Activated T-cell treated with anti-CD3 and anti-CD28 coated beads, Interleukin-2, amount 50 U/mL, for 1 hour (primary cell): Measurements from ENCODE around the gene INTS6.

ENCODE experiments used
- DNase-seq: peaks from one replicate; pipeline ENCODE4 v3.0.0-alpha.2; 2020

Gene INTS6

DNA sequence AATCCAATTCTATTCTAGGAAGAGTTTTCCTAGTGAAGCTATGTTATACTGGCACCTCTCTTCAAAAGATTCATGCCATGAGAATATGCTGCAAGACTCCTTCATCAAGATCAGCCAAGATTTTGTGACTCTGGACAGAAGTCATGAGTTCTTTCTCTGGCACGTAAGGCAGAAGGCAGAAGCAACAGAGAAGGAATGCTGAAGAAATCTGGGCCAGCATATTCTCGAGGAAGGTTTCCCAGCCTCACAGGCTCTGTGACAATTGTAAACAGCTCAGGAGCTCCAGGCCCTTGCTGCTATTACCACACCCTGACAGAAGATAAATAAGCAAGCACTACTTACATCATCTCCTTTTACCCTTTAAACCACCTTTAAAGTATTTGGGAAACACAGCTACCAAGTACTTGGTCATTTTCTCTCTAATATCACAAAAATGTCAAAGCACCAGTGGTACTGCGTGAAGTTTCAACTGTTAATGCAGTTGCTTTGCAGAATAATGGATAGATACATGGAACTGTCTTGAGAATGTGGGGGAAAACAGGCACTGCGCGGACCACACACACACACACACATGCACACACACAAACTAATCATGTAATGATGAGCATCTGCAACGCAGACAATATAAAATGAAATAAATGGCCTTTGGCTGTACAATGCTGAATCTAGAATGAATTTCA, 55.4 kb downstream of the INTS6 start:
- DNase-seq, result no peak

DNA sequence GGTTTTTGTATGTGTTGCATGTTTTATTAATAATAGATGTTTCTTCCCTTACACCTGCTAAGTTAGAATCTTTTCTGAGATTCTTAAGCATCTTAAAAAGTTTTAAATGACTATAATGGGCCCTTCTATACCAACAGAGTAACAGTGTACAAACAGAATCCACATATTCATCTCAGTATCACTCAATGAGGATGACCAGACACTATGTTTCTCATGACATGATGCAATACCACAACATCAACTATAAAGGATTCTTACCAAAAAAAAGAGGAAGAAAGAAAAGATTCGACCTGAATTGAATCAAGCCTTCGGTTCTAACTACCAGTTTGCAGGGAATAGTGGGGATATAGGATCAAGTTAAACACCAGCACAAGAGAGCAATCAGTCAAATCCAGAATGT, 56.5 kb downstream of the INTS6 start:
- no peak for DNase-seq

DNA sequence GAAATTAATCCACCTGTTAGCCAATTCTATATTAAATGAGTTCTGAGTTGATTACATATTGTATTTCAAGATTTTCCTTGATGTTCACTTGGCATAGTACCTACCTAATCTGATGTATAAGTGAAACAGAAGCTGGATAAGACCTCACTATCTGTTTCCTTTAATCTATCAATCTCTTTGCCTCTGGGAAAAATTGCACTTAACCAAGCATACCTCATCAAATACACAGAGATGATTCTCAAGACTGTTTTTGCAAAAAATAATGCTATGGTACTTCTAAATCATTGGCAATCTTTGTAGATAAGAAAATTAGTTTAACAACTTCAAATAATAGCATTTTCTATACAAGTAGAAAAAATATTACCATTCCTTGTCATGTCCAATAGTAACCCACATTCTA, 58.1 kb downstream of the INTS6 start:
- no peak for DNase-seq

DNA sequence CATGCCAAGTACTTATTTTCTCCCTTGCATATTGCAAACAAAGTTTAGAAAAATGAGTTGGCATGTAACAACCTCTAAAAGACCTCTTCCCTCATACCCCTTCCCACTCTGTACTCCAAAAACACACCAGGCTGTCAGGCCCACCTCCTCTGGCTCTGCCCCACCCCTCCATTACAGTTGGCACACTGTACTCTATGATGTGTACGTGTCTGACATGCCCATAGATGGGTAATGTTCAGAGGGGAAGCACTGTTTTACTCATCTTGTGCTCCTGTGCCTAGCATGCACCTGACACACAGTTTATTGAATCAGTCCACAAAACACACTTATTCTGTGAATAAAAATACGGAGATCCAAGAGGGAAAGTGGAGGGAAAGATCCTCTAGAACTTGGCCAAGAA, 67.7 kb downstream of the INTS6 start:
- no peak for DNase-seq

DNA sequence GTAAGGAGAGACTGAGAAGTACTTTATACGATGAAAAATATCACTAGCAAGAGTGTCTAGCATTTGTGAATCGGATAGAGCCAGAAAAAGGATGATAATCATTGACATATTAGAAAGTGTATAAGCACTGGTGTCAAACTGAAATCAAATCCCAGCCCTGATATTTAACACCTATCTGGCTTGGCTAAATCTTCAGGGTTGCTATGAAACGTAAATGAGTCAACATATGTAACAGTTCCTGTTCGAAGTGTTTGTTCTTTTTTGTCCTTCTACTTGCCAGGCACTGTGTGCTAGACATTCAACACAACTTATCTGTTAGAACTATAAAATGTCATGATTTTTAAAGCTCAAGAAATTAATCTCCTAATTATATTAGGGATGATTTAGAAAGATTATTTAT, 72.6 kb downstream of the INTS6 start:
- no peak for DNase-seq

GRCh38 chr13:51373451-51373850, 79.4 kb downstream of the INTS6 start:
- no peak for DNase-seq

DNA sequence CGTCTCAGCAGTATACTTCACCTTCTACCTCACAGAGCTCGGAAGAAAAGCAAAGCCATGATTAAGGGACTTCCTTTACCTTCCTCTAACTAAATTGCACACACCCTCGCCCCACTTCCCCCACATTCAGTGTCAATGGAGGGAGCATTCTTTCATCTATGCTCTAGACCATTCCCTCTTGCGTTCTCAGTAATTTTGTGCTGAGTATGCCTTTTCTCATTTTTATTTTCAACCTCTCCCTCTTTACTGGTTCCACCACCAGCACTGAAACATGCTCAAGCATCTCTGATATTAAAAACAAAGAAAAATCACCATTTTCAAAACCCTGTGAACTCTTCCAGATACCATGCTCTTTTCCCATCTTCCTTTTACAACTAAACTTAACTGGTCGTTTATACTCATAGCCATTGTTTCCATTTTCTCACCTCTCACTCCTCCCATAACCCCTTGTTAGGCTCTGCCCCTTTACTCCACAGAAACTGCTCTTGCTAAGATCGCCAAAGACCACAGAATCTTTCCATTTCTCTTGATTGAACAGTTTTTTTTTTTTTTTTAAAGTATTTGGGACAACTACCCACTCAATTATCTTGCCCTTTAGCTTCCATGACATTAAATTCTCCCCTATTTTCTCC, 81.0 kb downstream of the INTS6 start:
- no peak for DNase-seq

- no peak for DNase-seq
Observed at GRCh38 chr13:51370811-51371210, 82.0 kb downstream of the INTS6 start.

DNA sequence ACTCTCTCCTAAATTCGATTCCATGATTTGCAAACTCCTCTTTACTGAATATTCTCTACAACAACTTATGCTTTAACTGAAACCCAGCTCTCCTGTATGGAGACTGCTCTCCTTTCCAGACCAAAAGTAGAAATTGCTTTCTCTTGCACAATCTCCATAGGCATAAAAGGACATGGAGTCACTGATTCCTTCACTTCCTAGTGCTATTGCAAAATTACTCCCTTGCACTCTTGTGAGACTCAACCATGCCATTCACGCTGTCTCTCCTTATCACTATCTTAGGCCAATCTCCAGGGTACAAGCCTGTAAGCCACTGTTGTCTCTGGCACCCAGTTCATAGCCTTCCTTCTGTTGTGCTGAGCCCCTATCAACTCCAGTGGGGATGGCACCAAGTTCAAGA, 82.7 kb downstream of the INTS6 start:
- DNase-seq, result no peak

- DNase-seq, result no peak
Observed at GRCh38 chr13:51364404-51365008, 88.3 kb downstream of the INTS6 start.

- no peak for DNase-seq
Observed at GRCh38 chr13:51363625-51364024, 89.2 kb downstream of the INTS6 start.

- no peak for DNase-seq
Observed at GRCh38 chr13:51361106-51361505, 91.7 kb downstream of the INTS6 start.

DNA sequence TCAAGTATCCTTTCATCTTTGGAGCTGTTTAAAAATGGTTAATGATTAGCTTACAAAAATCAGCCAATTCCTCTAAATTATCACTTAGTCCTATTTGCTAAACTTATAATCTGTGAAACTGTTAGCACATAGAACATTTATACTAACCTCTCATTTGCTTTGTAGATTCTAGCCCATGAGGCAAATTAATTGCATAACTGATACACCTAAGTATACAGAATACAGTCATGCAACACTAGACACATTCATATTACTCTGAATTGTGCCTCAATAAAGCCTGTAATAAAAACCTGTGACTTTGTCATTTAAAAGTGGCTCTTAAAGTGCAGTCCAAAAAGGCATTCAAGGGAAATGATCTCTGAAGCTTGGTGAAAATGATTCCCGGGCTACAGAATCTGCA, 92.3 kb downstream of the INTS6 start:
- no peak for DNase-seq

- DNase-seq, result no peak
Observed at GRCh38 chr13:51359352-51359751, 93.5 kb downstream of the INTS6 start.

DNA sequence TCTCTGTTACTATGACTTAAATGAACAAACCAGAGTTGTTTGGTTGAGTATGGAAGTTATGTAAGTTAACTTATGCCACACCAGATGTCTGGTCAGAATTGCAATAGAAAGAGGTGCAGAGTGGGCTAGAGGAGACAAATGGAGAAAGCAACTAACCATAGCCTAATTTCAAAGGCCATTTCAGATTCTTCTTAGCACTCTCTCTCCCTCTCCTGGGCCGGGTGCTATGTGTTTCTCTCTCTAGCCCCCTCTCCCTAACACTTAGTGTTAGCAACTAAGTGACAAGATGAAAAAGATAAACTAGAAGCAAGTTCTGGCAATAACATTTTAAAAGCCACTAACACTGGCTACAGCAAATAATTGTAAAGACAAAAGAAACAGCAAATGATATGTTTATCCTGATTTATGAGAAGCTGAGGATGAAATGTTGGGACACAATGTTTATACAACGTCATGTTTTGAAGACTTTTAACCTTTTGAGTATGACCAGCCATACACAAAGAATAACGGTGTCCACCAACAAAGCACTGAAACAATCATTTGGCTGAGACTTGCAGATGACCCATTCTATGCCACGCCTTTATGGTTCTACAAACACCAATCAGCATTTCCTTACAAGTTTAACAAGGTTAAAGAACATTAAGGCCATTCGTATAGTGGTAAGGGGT, 94.8 kb downstream of the INTS6 start:
- DNase-seq, result no peak

- no peak for DNase-seq
Observed at GRCh38 chr13:51355217-51355616, 97.6 kb downstream of the INTS6 start.

GRCh38 chr13:51349016-51349415, 103.8 kb downstream of the INTS6 start:
- DNase-seq, result no peak

DNA sequence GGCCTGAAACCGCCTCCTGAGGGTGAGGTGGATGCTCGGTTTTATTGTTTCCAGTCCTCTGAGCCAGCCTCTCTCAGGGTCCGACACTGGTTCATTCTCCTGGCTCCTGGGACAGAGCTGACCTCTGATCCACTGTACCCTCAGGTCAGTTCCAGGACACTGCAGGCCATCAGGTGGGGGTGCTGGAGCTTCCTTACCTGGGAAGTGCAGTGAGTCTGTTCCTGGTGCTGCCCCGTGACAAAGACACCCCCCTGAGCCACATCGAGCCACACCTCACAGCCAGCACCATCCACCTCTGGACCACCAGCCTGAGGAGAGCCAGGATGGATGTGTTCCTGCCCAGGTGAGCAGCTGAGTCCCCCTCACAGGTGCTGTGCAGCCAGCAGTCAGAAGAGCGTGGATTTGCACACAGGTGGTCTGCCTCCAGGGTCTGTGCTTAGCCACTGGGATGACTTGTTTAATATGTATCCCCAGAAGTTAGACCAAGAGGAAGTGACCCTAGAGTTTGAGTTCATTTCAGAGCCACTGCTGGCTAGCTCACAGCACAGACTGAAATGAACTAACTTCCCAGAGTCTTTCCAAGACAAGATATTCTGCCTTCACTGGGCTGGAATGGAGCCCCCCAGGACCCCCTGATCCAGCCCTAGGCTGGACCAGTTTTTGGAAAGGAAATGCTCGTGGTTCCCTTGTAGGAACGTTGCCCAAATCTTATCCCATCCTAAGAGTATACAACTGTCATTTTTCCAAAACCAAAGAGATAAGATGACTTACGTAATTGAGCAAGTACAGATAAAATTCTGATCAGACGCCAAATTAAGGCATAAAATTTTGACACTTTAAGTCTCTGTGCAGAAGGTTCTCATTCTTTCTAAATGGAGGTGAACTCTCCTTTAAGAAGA, 104.5 kb downstream of the INTS6 start:
- DNase-seq, result no peak

DNA sequence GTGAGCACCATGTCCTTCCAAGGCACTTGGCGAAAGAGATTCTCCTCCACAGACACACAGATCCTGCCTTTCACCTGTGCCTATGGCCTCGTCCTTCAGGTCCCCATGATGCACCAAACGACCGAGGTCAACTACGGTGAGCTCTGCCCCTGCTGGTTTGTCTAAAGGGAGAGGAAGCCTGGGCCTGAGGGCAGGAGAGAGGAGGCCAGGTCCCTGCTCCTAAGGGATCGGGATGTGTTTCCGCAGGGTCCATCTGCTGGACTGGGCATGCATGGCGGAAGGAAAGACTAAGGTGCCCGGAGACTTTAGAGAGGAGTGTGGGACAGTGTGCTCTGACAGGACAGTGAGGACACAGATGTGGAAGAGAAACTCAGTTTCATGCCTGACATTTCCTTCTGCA, 105.7 kb downstream of the INTS6 start:
- no peak for DNase-seq

GRCh38 chr13:51346397-51346796, 106.4 kb downstream of the INTS6 start:
- DNase-seq, result no peak

- no peak for DNase-seq
Observed at GRCh38 chr13:51343475-51343874, 109.4 kb downstream of the INTS6 start.

GRCh38 chr13:51342706-51343105, 110.1 kb downstream of the INTS6 start:
- no peak for DNase-seq

GRCh38 chr13:51341791-51342190, 111.0 kb downstream of the INTS6 start:
- DNase-seq, result no peak
